Measurements from ENCODE around the gene TAGLN2. TPM values are rescaled to one million over a fixed set of nuclear protein-coding genes. Genes with fewer than 3 reads are reported as not detected.

Gene TAGLN2
- total and polyA plus RNA-seq, 9 of the 15 experiments (the other 6 are each of a cell fraction or from before 2014, with no cell fraction given): 192 to 683 (median 455) TPM

GRCh38 chr1:159900086-159900680, 25.1 kb downstream of the TAGLN2 start, which contains the start of gene CFAP45 (continued):
- TF ChIP-seq PBX2 (CRISPR knock-in tag; IDR thresholded peaks at IDR 0.05; ENCODE audit: low read depth): no peak
- no peak for TF ChIP-seq PBX2 (tag; conservative IDR thresholded peaks at IDR 0.05; ENCODE audit: low read depth)
- TF ChIP-seq RBM34 (IDR thresholded peaks at IDR 0.05; ENCODE audit: borderline replicate concordance, insufficient read depth, low read length): no peak
- TF ChIP-seq TFAP4 (CRISPR knock-in tag; IDR thresholded peaks at IDR 0.05; ENCODE audit: borderline replicate concordance): peak; percentile 42; the same call in 1 of the 2 replicates
- TF ChIP-seq ZNF785 (CRISPR knock-in tag; IDR thresholded peaks at IDR 0.05): no peak
- no peak for TF ChIP-seq USF1 (CRISPR knock-in tag; IDR thresholded peaks at IDR 0.05)
- TF ChIP-seq ZFX (CRISPR knock-in tag; IDR thresholded peaks at IDR 0.05): peak; percentile 6; the same call in 1 of the 2 replicates
- no peak for TF ChIP-seq SREBF2 (CRISPR knock-in tag; IDR thresholded peaks at IDR 0.05)
- TF ChIP-seq ZBTB7A (IDR thresholded peaks at IDR 0.05; ENCODE audit: borderline replicate concordance, control insufficient read depth, low read depth, low read length): peak; percentile 43; the same call in 1 of the 2 replicates
- no peak for TF ChIP-seq SRF (CRISPR knock-in tag; IDR thresholded peaks at IDR 0.05)
- TF ChIP-seq AFF1 (IDR thresholded peaks at IDR 0.05; ENCODE audit: low read depth in 1 of 2, partially characterized antibody in 2 of 2): no peak
- TF ChIP-seq FOXJ3 (CRISPR knock-in tag; IDR thresholded peaks at IDR 0.05): peak; percentile 89
- peak; percentile 47; the same call in 1 of the 2 replicates for TF ChIP-seq RBFOX2 (IDR thresholded peaks at IDR 0.05; ENCODE audit: low read depth, low read length)
- TF ChIP-seq ZFP30 (CRISPR knock-in tag; IDR thresholded peaks at IDR 0.05; ENCODE audit: borderline replicate concordance): no peak
- TF ChIP-seq ZNF57 (CRISPR knock-in tag; IDR thresholded peaks at IDR 0.05): no peak
- no peak for TF ChIP-seq IRF2 (CRISPR knock-in tag; IDR thresholded peaks at IDR 0.05)
- peak; percentile 98 for TF ChIP-seq FOXJ2 (tag; IDR thresholded peaks at IDR 0.05)
- TF ChIP-seq ZNF584 (CRISPR knock-in tag; IDR thresholded peaks at IDR 0.05; ENCODE audit: low read depth): no peak
- no peak for TF ChIP-seq ZNF696 (CRISPR knock-in tag; conservative IDR thresholded peaks at IDR 0.05)
- TF ChIP-seq EGR1 (conservative IDR thresholded peaks at IDR 0.05): no peak
